HG02763 (cell line): ENCODE results near the gene NRN1.
"Not testable (repeated sequence)": the region's sequence is repeated elsewhere in the genome, so short reads cannot be mapped to it uniquely, and the experiment has no call there.

Experiments
- ATAC-seq: cut with Tn5 transposase; IDR thresholded peaks from one replicate; pipeline ENCODE4 v1.9.1; 2021; ENCODE audit warnings: mild to moderate bottlenecking, moderate library complexity; ENCODE audit not compliant: unreplicated experiment

Gene NRN1

DNA sequence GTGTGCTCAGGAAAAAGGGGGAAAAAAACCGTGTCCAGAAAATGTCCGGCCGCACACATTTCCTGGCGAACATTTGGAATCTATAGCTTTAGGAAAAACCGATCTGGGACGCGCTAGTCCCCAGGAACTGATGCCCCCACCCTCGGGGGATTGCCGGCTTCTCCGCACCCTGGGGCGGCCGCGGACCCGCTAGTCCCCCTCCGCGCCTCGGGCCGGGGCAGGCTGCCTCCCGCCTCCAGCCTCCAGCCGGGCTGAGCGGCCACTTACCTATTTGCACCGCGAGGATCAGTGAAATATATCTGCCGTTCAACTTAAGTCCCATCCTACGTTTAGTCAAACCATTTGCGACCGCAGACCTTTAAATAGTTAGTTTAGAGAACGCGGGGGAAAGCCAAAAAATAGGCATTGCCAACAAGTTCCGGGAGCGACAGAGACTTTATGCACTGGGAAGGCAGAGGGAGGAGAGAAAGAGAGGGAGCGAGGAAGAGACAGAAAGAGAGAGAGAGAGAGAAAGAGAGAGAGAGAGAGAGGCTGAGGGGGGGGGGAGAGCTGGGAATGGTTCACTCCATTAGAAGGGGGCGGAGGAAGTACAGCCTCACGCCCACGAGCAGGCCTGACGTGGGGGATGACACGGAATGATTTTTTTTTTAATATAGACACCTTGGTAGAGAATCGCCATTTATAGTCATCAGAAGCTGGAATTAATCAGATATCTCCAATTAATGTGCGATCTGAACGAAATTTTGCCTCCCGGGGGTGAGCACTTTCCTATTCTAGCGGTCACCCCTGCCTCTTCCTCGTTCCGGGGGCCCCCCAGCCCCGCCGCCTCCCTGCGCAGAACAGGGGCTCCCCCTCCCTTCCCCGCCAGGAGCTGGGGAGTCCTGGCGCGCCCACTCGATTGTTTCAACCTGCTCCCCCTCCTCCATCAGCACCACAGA lies at the start of gene NRN1:
Gene NRN1, minus strand, starts transcription at position 498 of the 938 bp plus-strand sequence. Its CDS starts 176 bp downstream, at position 322.
- ATAC-seq: no peak

- ATAC-seq: no peak
Measured at GRCh38 chr6:6052216-6052615, 45.5 kb upstream of the NRN1 start.

- ATAC-seq: no peak
Measured at GRCh38 chr6:6046716-6047115, 40.0 kb upstream of the NRN1 start.

GRCh38 chr6:6039946-6040509 lies 33.3 kb upstream of the NRN1 start:
- ATAC-seq: no peak

GRCh38 chr6:6037179-6037578 lies 30.5 kb upstream of the NRN1 start:
- no peak for ATAC-seq

DNA sequence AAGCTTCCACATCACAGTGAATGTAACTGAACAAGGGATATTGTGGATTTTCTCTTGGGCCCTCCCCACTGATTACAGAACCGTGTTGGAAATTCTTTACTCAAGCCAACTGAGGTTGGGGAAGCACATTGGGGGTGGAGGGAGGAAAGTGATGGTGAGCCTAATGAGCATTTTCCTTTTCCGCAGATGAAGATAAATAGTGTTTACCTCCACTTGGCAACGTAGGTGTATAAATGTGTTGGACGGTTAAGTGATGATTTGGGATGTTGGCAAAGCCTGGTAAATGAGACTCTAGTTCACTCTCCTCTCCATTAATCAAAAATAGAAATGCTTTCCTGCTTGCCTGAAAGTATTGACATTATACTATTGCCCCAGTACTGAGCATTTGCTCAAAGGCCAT lies 27.1 kb upstream of the NRN1 start:
- ATAC-seq: no peak

GRCh38 chr6:6026513-6027205 lies 19.9 kb upstream of the NRN1 start:
- ATAC-seq: no peak

- ATAC-seq: no peak
Measured at GRCh38 chr6:6025736-6026135, 19.0 kb upstream of the NRN1 start.

DNA sequence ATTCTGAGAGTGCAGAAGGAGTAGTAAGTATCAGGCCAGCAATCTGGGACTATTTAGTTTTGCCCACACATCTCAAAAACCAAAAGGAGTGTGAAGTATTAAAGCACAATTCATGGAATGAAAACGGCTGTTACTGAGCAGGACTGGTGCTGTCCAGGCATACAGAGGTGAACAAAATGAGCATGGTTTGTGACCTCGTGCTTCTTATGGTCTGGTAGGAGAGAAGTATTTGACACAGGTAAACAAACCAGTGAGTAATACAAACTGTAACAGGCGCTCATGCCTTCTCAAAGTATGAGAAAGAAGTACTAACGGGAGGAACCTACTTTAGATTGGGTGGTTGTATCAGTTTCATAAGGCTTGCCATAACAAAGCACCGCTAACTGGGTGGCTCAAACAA lies 17.5 kb upstream of the NRN1 start:
- no peak for ATAC-seq

GRCh38 chr6:6022841-6023240 lies 16.1 kb upstream of the NRN1 start:
- not testable (repeated sequence) for ATAC-seq

GRCh38 chr6:6008648-6009421 lies 2.1 kb upstream of the NRN1 start:
- ATAC-seq: peak; percentile 58

GRCh38 chr6:6008089-6008647 lies 1.4 kb upstream of the NRN1 start:
- ATAC-seq: no peak

DNA sequence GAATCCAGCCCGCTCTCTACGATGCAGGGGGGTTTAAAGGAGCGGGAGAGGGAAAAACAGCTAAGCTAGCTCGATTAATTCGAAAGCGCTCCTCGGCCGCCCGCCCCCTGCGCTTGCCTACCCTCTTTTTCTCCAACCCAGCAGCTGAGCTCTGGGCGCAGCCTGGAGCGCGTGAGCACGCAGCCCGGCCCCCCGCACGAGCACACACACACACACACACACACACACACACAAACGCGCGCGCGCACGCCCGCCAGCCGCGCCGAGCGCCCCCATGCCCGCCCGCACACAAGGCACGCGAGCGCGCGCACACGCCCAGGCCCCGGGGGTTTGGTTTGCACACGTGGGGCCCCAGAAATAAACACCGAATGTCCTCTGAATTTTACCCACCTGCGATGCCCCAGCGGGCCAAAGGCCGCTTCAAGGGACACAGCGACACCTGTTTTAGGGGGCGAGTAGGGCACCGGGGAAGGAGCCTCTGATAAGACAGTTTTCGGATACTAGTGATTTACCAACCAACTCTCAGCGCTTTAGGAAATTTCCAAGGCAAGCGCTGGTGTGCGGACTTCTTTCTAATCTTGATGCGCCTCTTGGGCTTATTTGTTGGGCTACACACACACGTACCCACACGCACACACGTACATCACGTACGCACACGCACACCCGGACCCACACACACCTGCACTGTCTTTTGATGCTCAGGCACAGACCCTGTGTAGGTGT lies 802 bp upstream of the NRN1 start:
- ATAC-seq: no peak

GRCh38 chr6:6006006-6006427 lies 708 bp downstream of the NRN1 start:
- ATAC-seq: no peak

DNA sequence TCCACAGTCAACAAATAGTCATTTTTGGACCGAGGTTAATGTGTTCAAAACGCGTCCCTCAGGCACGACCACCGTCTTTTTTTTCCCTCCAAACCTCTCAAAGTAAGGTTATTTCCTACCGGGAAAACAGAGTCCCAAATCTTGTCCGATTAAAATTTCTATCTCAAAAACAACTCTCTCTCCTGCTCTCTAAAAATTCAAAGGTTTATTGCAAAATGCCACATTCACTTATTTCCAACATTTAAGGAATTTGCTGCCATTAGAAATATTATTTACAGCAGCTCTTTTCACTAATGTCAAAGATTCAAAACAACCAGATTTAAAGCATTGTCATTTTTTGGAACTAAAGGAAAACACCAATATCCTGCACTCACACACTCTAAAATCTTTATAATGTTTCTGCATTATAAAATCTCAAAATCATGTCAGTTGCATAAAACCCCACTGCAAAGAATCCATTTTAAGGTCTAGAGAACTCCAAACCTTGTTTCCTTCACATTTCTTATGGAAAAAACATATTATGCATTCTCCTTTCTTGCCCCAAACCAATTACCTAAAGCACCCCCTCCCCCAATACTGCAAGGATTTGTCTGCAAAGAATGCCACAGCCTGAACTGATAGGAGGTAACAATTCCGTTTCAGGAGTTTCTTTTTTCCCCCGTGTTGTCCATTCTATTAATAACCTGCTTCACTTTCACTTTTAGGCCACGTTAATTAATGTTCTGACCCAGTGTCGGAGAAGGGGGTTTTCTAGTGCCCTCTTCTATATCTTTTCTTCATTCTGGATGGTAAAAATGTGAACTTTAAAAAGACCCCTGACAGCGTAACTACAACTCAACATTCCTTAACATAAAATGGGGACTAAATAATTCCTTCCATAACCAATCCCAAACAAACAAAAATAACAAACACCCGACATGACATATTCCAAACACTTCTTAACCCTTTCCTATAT lies 1.4 kb downstream of the NRN1 start:
- no peak for ATAC-seq

- no peak for ATAC-seq
Measured at GRCh38 chr6:6004390-6004995, 2.2 kb downstream of the NRN1 start.

DNA sequence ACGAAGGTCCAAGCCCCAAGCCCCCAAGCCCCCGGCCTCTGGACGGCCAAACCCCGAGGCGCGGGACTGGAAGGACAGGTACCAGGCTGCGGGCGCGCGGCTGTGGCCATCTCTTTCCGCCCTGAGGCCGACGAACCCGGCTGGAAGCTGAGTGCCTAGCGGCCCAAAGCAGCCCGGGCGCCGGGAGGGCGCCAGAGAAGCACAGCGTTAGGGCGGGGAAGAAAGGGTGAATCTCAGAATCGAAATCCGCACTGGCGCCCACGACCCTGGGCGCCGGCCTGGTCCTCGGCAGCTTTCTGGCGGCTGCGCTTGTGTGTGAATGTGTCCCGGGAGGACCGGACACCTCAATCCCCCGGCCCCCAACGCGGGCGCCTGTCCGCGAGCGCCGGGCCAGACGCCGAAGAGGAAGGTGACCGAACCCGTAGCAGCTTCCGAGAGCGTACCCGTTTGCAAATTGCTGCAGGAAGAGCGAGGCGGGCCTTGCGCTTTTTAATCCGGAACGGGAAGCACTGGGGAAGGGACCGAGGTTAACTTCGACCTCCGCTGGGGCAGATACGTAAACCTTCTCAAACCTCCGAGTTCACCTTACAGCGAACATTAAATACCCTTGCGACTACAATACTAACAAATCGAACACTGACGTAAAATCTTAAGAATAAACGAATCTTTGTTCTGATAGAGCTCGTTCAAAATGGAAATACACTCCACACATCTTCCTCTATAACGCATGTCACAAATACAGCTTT lies 2.9 kb downstream of the NRN1 start:
- ATAC-seq: no peak
